Panc1 (cell line): ENCODE results near the gene ADSS1.

Source experiments
- SIN3A ChIP-seq: IDR thresholded peaks from 2 replicates; pipeline ENCODE4 v1.6.1; 2012; ENCODE audit warnings: low read depth, mild to moderate bottlenecking, low read length, moderate library complexity, borderline replicate concordance; ENCODE audit not compliant: insufficient read depth
- TF ChIP-seq, protein P1 (sequence below): fragments of 450-650 bp; IDR thresholded peaks from 2 replicates; pipeline ENCODE4 v1.5.1; 2017; ENCODE audit warnings: mild to moderate bottlenecking
- TF ChIP-seq, protein P2 (sequence below), 2 experiments: IDR thresholded peaks; 2 replicates each; pipeline ENCODE4 v1.6.1; 2011 to 2012; ENCODE audit warnings: low read depth in 2 of 2, control low read depth in 1 of 2, low read length in 1 of 2, mild to moderate bottlenecking in 1 of 2, moderate library complexity in 1 of 2; ENCODE audit not compliant: insufficient read depth in 1 of 2

DNA sequence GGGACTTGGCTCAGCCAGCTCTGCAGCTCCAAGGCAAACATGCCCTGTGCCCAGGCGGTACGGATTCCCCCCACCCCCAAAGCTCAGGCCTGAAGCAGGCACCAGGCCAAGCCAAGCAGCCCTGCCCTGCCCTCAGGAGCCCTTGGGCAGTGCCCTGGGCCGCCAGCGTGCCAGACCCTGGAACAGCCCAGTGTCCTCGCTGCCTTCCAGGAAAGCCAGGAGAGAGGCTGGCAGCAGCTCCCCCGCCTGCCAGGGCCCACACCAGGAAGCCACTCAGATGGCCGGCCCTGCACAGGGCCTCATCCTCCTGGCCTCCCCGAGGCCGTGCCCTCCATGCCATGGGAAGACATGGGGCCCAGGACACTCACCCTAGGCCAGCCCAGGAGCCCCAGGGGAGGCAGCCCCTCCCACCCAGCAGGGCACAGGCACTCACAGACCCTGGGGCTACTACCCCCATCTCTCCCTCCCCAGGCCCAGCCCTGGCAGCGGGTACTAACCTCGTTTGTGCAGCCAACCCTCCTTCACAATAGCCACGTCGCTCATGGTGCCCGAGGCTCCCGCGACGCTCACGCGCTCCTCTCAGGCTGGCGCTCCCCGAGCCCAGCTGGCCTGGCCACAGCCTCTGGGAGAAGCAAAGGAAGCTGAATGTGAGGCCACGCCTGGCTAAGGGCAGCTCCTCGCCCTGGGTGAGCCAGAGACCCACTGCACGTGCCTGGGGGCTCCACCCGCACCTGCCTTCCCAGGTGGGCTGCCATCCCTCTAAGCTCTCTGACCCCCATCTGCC is 68.3 kb downstream of the ADSS1 start:
- TF ChIP-seq, protein P1, sequence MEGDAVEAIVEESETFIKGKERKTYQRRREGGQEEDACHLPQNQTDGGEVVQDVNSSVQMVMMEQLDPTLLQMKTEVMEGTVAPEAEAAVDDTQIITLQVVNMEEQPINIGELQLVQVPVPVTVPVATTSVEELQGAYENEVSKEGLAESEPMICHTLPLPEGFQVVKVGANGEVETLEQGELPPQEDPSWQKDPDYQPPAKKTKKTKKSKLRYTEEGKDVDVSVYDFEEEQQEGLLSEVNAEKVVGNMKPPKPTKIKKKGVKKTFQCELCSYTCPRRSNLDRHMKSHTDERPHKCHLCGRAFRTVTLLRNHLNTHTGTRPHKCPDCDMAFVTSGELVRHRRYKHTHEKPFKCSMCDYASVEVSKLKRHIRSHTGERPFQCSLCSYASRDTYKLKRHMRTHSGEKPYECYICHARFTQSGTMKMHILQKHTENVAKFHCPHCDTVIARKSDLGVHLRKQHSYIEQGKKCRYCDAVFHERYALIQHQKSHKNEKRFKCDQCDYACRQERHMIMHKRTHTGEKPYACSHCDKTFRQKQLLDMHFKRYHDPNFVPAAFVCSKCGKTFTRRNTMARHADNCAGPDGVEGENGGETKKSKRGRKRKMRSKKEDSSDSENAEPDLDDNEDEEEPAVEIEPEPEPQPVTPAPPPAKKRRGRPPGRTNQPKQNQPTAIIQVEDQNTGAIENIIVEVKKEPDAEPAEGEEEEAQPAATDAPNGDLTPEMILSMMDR: no peak
- TF ChIP-seq, protein P2, sequence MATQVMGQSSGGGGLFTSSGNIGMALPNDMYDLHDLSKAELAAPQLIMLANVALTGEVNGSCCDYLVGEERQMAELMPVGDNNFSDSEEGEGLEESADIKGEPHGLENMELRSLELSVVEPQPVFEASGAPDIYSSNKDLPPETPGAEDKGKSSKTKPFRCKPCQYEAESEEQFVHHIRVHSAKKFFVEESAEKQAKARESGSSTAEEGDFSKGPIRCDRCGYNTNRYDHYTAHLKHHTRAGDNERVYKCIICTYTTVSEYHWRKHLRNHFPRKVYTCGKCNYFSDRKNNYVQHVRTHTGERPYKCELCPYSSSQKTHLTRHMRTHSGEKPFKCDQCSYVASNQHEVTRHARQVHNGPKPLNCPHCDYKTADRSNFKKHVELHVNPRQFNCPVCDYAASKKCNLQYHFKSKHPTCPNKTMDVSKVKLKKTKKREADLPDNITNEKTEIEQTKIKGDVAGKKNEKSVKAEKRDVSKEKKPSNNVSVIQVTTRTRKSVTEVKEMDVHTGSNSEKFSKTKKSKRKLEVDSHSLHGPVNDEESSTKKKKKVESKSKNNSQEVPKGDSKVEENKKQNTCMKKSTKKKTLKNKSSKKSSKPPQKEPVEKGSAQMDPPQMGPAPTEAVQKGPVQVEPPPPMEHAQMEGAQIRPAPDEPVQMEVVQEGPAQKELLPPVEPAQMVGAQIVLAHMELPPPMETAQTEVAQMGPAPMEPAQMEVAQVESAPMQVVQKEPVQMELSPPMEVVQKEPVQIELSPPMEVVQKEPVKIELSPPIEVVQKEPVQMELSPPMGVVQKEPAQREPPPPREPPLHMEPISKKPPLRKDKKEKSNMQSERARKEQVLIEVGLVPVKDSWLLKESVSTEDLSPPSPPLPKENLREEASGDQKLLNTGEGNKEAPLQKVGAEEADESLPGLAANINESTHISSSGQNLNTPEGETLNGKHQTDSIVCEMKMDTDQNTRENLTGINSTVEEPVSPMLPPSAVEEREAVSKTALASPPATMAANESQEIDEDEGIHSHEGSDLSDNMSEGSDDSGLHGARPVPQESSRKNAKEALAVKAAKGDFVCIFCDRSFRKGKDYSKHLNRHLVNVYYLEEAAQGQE (IDR thresholded peaks at IDR 0.05; ENCODE audit: insufficient read depth in 1 of 2, low read depth in 2 of 2, low read length in 1 of 2): no peak
- no peak for TF ChIP-seq SIN3A
